Measurements from ENCODE around the gene SLC35B4.

SLC35B4 gene

GRCh38 chr7:134316539-134317344, at the start of gene SLC35B4:
Gene SLC35B4 (minus strand): TSS chr7:134316930. CDS start chr7:134316751, 179 bp downstream.
- peak; percentile 91 for DNase-seq (ENCODE audit: low read depth)
- H3K4me3 ChIP-seq (ENCODE audit: low read depth, low read length) = peak within 1 kb of the TSS; percentile 88

GRCh38 chr7:134366481-134366880, 49.8 kb upstream of the SLC35B4 start:
- DNase-seq (ENCODE audit: low read depth) = no peak
- H3K4me3 ChIP-seq (ENCODE audit: low read depth, low read length) = no peak overlapping the region

- peak; percentile 56 for DNase-seq (ENCODE audit: low read depth)
- no peak overlapping the region for H3K4me3 ChIP-seq (ENCODE audit: low read depth, low read length)
These were observed 48.8 kb upstream of the SLC35B4 start for GRCh38 chr7:134365341-134366054.

GRCh38 chr7:134364619-134365037, 47.9 kb upstream of the SLC35B4 start:
- no peak for DNase-seq (ENCODE audit: low read depth)
- no peak overlapping the region for H3K4me3 ChIP-seq (ENCODE audit: low read depth, low read length)

GRCh38 chr7:134362587-134363483, 46.1 kb upstream of the SLC35B4 start:
- DNase-seq (ENCODE audit: low read depth) = peak; percentile 67
- H3K4me3 ChIP-seq (ENCODE audit: low read depth, low read length) = no peak overlapping the region

GRCh38 chr7:134359787-134360432, 43.2 kb upstream of the SLC35B4 start:
- DNase-seq (ENCODE audit: low read depth) = no peak
- no peak overlapping the region for H3K4me3 ChIP-seq (ENCODE audit: low read depth, low read length)

GRCh38 chr7:134357486-134357885, 40.8 kb upstream of the SLC35B4 start:
- DNase-seq (ENCODE audit: low read depth) = no peak
- no peak overlapping the region for H3K4me3 ChIP-seq (ENCODE audit: low read depth, low read length)

- DNase-seq (ENCODE audit: low read depth) = no peak
- no peak overlapping the region for H3K4me3 ChIP-seq (ENCODE audit: low read depth, low read length)
These were observed 39.7 kb upstream of the SLC35B4 start for GRCh38 chr7:134356421-134356936.

GRCh38 chr7:134355927-134356326, 39.2 kb upstream of the SLC35B4 start:
- no peak overlapping the region for H3K4me3 ChIP-seq (ENCODE audit: low read depth, low read length)
- DNase-seq (ENCODE audit: low read depth) = no peak

- no peak for DNase-seq (ENCODE audit: low read depth)
- H3K4me3 ChIP-seq (ENCODE audit: low read depth, low read length) = no peak overlapping the region
These were observed 38.3 kb upstream of the SLC35B4 start for GRCh38 chr7:134355004-134355525.

- H3K4me3 ChIP-seq (ENCODE audit: low read depth, low read length) = no peak overlapping the region
- no peak for DNase-seq (ENCODE audit: low read depth)
These were observed 36.7 kb upstream of the SLC35B4 start for GRCh38 chr7:134353411-134353810.

- H3K4me3 ChIP-seq (ENCODE audit: low read depth, low read length) = no peak overlapping the region
- DNase-seq (ENCODE audit: low read depth) = no peak
These were observed 34.7 kb upstream of the SLC35B4 start for GRCh38 chr7:134351424-134351823.

GRCh38 chr7:134350709-134351108, 34.0 kb upstream of the SLC35B4 start:
- no peak overlapping the region for H3K4me3 ChIP-seq (ENCODE audit: low read depth, low read length)

GRCh38 chr7:134347567-134347966, 30.8 kb upstream of the SLC35B4 start:
- no peak for DNase-seq (ENCODE audit: low read depth)
- no peak overlapping the region for H3K4me3 ChIP-seq (ENCODE audit: low read depth, low read length)

More at GRCh38 chr7:134350709-134351108, 34.0 kb upstream of the SLC35B4 start:
- no peak for DNase-seq (ENCODE audit: low read depth)

GRCh38 chr7:134343796-134344195, 27.1 kb upstream of the SLC35B4 start:
- H3K4me3 ChIP-seq (ENCODE audit: low read depth, low read length) = no peak overlapping the region
- DNase-seq (ENCODE audit: low read depth) = no peak

- no peak overlapping the region for H3K4me3 ChIP-seq (ENCODE audit: low read depth, low read length)
- DNase-seq (ENCODE audit: low read depth) = no peak
These were observed 26.4 kb upstream of the SLC35B4 start for GRCh38 chr7:134343136-134343535.

- DNase-seq (ENCODE audit: low read depth) = no peak
- H3K4me3 ChIP-seq (ENCODE audit: low read depth, low read length) = no peak overlapping the region
These were observed 22.7 kb upstream of the SLC35B4 start for GRCh38 chr7:134339475-134339874.

GRCh38 chr7:134337980-134338379, 21.2 kb upstream of the SLC35B4 start:
- no peak overlapping the region for H3K4me3 ChIP-seq (ENCODE audit: low read depth, low read length)
- DNase-seq (ENCODE audit: low read depth) = no peak

- H3K4me3 ChIP-seq (ENCODE audit: low read depth, low read length) = no peak overlapping the region
- DNase-seq (ENCODE audit: low read depth) = no peak
These were observed 17.7 kb upstream of the SLC35B4 start for GRCh38 chr7:134334408-134334807.

Measured in skeletal muscle cell (primary cell).